Inferior parietal cortex (tissue), 1 donor: ENCODE measurements around the gene ELL.

Source experiments
- DNase-seq: peaks from one replicate; pipeline ENCODE4 v3.0.0-alpha.2; 2016; ENCODE audit errors: extremely low spot score

ELL gene

GRCh38 chr19:18506101-18506930 is 15.6 kb downstream of the ELL start:
- no peak for DNase-seq

- DNase-seq, result no peak
Observed at GRCh38 chr19:18504886-18505610, 16.8 kb downstream of the ELL start.

- no peak for DNase-seq
Observed at GRCh38 chr19:18503971-18504885, 17.6 kb downstream of the ELL start.

DNA sequence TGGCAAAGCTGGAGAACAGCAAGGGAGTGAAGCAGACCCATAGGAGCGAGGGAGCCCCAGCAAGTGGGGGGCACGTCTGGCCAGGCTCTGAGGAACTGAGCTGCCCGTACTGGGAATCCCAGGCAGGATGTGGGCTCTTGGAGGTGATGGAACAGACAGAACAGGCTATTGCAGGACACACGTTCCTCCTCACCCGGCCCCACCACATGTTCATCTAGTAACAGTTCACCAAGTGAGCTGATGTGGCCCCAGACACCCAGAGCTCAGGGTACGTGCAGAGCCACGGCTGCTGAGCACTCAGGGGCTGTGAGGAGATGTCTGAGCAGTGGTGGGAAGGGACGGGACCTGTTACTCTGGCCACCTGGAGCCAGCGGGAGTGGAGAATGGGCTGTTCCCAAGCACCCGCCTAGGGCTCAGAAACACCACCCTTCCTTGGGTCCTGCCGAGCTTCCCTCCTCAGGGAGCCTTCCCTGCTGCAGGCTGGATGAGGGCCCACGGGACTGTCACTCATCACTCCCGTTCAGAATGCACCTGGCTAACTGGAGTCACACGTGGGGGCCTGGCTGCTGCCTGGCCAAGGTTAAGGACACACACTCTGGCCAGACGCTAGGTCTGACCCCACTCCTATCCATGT is 18.4 kb downstream of the ELL start:
- no peak for DNase-seq

DNA sequence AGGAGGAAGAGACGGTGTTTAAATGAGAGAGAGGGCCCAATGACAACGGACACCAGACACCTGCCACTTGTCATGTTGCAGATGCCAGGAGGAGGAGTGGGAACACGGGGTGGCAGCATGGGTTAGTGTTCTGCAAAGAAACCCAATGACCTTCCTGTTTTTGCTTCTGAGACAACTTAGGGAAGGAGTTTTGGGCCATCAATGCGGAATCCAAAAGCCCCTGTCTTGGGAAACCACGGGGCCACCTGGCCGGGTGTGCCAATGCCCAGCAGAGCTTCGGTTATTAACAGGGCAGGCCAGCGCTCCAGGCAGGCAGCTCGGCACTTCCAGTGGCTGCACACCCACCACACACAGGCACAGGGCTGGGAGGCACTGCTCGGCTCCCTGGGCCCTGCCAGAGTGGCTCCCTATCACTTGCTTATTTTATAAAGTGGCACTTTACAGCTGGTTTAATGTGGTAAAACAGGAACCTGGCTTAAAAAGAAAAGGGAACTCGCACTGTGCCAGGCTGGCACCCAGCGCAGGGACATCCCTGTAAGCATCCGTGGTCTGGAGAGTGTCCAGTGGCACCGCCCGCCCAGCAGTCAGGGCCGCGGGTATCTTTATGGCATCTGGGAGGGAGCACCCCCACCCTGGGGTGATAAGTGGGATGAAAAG is 19.1 kb downstream of the ELL start:
- no peak for DNase-seq

DNA sequence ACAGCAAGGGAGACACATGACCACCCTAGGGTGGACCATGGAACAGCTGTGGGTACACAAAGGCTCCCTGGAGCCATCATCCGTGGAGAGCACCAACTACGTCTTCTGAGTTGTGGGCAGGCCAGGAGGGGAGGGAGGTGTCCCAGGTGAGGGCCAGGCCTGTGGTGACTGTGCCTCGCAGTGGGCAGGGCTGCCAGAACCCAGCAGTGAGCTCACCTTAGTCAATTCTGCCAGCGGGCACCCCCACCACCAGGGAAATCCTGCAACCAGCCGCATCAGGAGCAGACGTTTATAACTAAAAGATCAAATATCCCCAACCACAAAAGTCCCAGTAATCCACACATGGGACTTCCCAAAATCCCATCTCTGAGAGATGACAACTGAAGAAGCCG is 19.6 kb downstream of the ELL start:
- no peak for DNase-seq

DNA sequence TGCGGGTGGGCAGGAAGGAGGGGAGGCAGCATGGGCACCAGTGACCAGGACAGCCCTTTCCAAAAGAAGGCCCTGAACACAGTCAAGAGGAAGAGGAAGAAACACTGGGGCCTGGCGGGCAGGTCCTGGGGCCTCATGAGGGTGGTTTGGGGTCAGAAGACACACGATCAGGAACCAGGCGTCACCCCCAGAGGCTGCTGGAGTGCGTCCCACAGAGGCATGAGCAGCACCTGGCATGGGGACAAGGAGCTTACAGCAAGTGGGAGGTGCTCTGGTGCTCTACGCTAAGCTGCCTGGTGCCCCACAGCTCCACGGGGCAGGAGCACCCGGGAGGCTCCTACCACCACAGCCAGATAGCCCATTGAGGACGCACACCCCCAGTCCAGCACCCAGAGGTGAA is 20.0 kb downstream of the ELL start:
- DNase-seq, result no peak

DNA sequence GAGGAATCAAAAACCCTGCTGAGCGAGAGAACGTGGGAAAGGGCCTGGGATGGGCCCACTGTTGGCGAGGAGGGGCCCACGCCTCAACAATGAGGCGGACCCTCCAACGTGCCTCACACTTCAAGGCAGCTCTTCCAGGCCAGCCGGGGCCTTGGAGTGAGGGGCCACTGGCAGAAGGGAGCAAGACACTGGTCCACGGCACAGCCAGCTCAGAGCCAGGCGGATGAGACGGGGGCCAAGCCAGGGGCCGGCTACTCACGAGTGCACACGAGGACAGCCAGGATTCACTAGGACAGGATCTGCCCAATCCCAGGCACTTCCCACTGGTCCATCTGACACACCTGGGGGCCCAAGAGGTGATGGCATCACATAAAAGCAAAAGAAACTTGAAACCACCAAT is 20.5 kb downstream of the ELL start:
- DNase-seq, result no peak

- no peak for DNase-seq
Observed at GRCh38 chr19:18500799-18501198, 21.1 kb downstream of the ELL start.

GRCh38 chr19:18500376-18500775 is 21.5 kb downstream of the ELL start:
- no peak for DNase-seq

GRCh38 chr19:18499055-18499775 is 22.7 kb downstream of the ELL start:
- DNase-seq, result no peak

DNA sequence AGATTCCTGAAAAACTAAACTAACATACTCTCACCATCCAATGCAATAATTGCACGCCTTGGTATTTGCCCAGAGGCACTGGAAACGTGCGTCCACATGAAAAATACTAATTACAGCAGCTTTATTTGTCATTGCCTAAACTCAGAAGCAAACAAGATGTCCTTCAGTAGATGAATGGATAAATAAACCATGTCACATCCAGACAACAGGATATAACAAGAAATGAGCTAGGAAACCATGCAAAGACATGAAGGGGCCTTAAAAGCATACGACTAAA is 25.0 kb downstream of the ELL start:
- no peak for DNase-seq

GRCh38 chr19:18496167-18496979 is 25.5 kb downstream of the ELL start:
- no peak for DNase-seq

GRCh38 chr19:18495204-18495911 is 26.5 kb downstream of the ELL start:
- no peak for DNase-seq

DNA sequence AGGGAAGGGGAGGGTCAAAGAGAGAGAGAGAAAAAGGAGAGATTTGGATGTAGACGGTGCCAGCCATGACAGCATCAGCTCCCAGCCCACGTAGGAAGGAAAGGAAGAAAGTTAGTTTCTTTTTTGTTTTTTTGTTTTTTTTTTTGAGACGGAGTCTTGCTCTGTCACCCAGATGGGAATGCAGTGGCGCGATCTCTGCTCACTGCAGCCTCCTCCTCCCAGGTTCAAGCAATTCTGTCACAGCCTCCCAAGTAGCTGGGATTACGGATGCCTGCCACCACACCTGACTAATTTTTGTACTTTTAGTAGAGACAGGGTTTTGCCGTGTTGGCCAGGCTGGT is 27.6 kb downstream of the ELL start:
- DNase-seq, result no peak

GRCh38 chr19:18493440-18494266 is 28.2 kb downstream of the ELL start:
- no peak for DNase-seq

DNA sequence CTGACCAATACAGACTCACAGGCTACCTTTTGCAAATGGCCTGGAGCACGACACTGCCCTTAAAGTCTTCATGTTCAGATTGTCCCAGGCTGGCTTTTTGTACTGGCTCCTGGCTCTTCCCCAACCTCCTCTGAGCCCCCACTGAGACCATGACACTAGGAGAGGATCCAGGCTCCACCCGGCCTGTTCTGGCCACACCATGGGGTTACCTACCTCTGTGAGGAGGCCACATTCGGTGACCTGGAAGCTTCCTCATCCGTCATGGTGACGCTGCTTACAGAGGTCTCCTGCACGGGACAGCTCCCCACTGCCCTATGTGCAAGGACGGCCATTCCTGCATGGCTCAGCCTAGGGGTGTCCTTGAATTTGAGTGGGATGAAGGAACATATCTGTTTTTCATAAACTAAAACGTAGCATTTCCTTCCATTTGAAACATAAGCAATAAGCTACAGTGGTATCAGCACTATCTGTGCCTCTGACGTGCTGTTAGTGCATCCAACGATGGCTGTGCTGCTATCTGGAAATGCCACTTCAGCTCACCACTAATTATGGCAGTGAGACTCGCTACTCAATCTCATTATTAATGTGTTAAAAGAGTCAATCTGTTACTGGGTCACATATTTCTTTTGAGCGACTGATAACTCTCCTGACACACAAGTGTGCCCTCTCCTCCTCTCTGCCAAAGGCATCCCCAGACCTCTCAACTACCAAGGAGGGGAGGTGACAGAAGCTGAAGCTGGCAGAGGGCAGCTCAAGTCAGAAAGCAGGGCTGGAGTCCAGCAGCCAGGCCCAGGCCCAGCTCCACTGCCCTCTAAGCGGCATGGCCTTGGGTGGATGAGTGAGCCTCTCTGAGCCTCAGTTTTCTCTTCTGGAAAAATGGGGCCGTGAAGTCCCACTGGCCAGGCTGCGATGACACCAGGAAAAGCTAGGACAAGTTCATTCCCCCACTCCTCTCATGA is 29.6 kb downstream of the ELL start:
- DNase-seq, result no peak
